GM12873 (cell line): Measurements from ENCODE around the gene CHMP6.

Source experiments
- CTCF ChIP-seq: IDR thresholded peaks from 2 replicates; pipeline ENCODE4 v1.5.1; 2012; ENCODE audit warnings: low read depth, mild to moderate bottlenecking, moderate library complexity, low read length, control low read depth; ENCODE audit not compliant: insufficient read depth; ENCODE audit errors: missing control alignments

The CHMP6 gene

GRCh38 chr17:80952291-80952690 lies 39.4 kb upstream of the CHMP6 start:
- no peak for TF ChIP-seq CTCF

- TF ChIP-seq CTCF = no peak
Measured at GRCh38 chr17:80953471-80954315, 37.9 kb upstream of the CHMP6 start.

- no peak for TF ChIP-seq CTCF
Measured at GRCh38 chr17:80955078-80955477, 36.6 kb upstream of the CHMP6 start.

GRCh38 chr17:80955671-80956280 lies 35.9 kb upstream of the CHMP6 start:
- no peak for TF ChIP-seq CTCF

- TF ChIP-seq CTCF = no peak
Measured at GRCh38 chr17:80956321-80957190, 35.1 kb upstream of the CHMP6 start.

- no peak for TF ChIP-seq CTCF
Measured at GRCh38 chr17:80957461-80957941, 34.1 kb upstream of the CHMP6 start.
